ENCODE data around the gene TECTB. TPM values are rescaled to one million over a fixed set of nuclear protein-coding genes. Genes with fewer than 3 reads are reported as not detected.

TECTB gene
- total RNA-seq, 1 experiment from 2014 or later = not detected

- intact Hi-C loops (cut with micrococcal nuclease; ENCODE audit: unreplicated experiment) = no loop called here
- CTCF ChIA-PET = no interaction called here
- DNase-seq = no peak
- Mint-ChIP-seq H3K27me3 (ENCODE audit: unreplicated experiment) (peaks cover 43% of the 10 kb centered on the region), H3K4me1 (ENCODE audit: low read depth, unreplicated experiment) (no peaks in the 10 kb centered on the region), H3K4me3 (ENCODE audit: low read depth, unreplicated experiment) (no peak overlapping the region), H3K27ac (ENCODE audit: unreplicated experiment) (no peak overlapping the region), H3K36me3 (ENCODE audit: insufficient read depth, unreplicated experiment) (no peaks in the 10 kb centered on the region), H3K9me3 (ENCODE audit: low read depth, unreplicated experiment) (no peaks in the 10 kb centered on the region)
- BruUV-seq (replicated peaks) = no TSS peak
- TF ChIP-seq CTCF (IDR thresholded peaks at IDR 0.05; ENCODE audit: unreplicated experiment) = no peak
These were observed 15.4 kb downstream of the TECTB start for GRCh38 chr10:112298581-112298980.

GRCh38 chr10:112299456-112299855 lies 16.3 kb downstream of the TECTB start:
- no peak for DNase-seq
- Mint-ChIP-seq H3K27me3 (ENCODE audit: unreplicated experiment) (peaks cover 35% of the 10 kb centered on the region), H3K4me3 (ENCODE audit: low read depth, unreplicated experiment) (no peak overlapping the region), H3K9me3 (ENCODE audit: low read depth, unreplicated experiment) (no peaks in the 10 kb centered on the region), H3K4me1 (ENCODE audit: low read depth, unreplicated experiment) (no peaks in the 10 kb centered on the region), H3K36me3 (ENCODE audit: insufficient read depth, unreplicated experiment) (no peaks in the 10 kb centered on the region), H3K27ac (ENCODE audit: unreplicated experiment) (no peak overlapping the region)
- CTCF ChIA-PET = no interaction called here
- TF ChIP-seq CTCF (IDR thresholded peaks at IDR 0.05; ENCODE audit: unreplicated experiment) = no peak
- intact Hi-C loops (cut with micrococcal nuclease; ENCODE audit: unreplicated experiment) = no loop called here
- no TSS peak for BruUV-seq (replicated peaks)

- no peak for TF ChIP-seq CTCF (IDR thresholded peaks at IDR 0.05; ENCODE audit: unreplicated experiment)
- Mint-ChIP-seq H3K27me3 (ENCODE audit: unreplicated experiment) (peaks cover 44% of the 10 kb centered on the region), H3K36me3 (ENCODE audit: insufficient read depth, unreplicated experiment) (no peaks in the 10 kb centered on the region), H3K27ac (ENCODE audit: unreplicated experiment) (no peak overlapping the region), H3K9me3 (ENCODE audit: low read depth, unreplicated experiment) (no peaks in the 10 kb centered on the region), H3K4me1 (ENCODE audit: low read depth, unreplicated experiment) (no peaks in the 10 kb centered on the region), H3K4me3 (ENCODE audit: low read depth, unreplicated experiment) (no peak overlapping the region)
- BruUV-seq (replicated peaks) = no TSS peak
- CTCF ChIA-PET = no interaction called here
- DNase-seq = no peak
- intact Hi-C loops (cut with micrococcal nuclease; ENCODE audit: unreplicated experiment) = loop anchor here (10.0 kb wide), 1 partner anchor 158 kb away; no protein-coding TSS in a partner anchor
These were observed 19.1 kb downstream of the TECTB start for GRCh38 chr10:112302335-112302734.

GRCh38 chr10:112303528-112303927 lies 20.3 kb downstream of the TECTB start:
- DNase-seq = no peak
- no peaks in the 10 kb centered on the region for H3K9me3 Mint-ChIP-seq (ENCODE audit: low read depth, unreplicated experiment)
- peaks cover 33% of the 10 kb centered on the region for H3K27me3 Mint-ChIP-seq (ENCODE audit: unreplicated experiment)
- H3K27ac Mint-ChIP-seq (ENCODE audit: unreplicated experiment) = no peak overlapping the region
- no TSS peak for BruUV-seq (replicated peaks)
- intact Hi-C loops (cut with micrococcal nuclease; ENCODE audit: unreplicated experiment) = loop anchor here (10.0 kb wide), 1 partner anchor 159 kb away; no protein-coding TSS in a partner anchor
- no peak overlapping the region for H3K4me3 Mint-ChIP-seq (ENCODE audit: low read depth, unreplicated experiment)
- H3K36me3 Mint-ChIP-seq (ENCODE audit: insufficient read depth, unreplicated experiment) = no peaks in the 10 kb centered on the region
- TF ChIP-seq CTCF (IDR thresholded peaks at IDR 0.05; ENCODE audit: unreplicated experiment) = no peak
- CTCF ChIA-PET = no interaction called here
- no peaks in the 10 kb centered on the region for H3K4me1 Mint-ChIP-seq (ENCODE audit: low read depth, unreplicated experiment)

All from Calu3 (cell line).